ENCODE data around the gene ATXN7L1.

DNA sequence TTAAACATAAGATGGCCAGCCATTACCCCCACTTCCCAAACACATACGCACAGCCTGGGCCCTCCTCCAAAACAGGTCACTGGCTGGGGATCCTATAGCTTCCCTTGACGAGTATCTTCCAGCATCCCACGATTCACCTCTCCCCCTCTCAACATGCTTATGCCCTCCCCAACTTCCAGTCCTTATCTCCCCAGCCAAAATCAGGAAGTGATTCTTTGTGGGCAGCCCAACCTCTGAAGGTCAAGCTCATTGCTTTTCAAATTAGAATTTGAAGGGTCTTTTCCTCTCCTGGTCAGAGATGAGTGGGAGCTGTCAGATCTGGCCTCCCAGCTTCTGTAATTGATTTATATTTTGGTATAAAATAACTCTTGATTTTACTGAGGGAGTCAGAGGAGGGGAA lies 133.6 kb downstream of the ATXN7L1 start:
- TF ChIP-seq, protein P1, sequence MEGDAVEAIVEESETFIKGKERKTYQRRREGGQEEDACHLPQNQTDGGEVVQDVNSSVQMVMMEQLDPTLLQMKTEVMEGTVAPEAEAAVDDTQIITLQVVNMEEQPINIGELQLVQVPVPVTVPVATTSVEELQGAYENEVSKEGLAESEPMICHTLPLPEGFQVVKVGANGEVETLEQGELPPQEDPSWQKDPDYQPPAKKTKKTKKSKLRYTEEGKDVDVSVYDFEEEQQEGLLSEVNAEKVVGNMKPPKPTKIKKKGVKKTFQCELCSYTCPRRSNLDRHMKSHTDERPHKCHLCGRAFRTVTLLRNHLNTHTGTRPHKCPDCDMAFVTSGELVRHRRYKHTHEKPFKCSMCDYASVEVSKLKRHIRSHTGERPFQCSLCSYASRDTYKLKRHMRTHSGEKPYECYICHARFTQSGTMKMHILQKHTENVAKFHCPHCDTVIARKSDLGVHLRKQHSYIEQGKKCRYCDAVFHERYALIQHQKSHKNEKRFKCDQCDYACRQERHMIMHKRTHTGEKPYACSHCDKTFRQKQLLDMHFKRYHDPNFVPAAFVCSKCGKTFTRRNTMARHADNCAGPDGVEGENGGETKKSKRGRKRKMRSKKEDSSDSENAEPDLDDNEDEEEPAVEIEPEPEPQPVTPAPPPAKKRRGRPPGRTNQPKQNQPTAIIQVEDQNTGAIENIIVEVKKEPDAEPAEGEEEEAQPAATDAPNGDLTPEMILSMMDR (conservative IDR thresholded peaks at IDR 0.05; ENCODE audit: low read depth, low read length): no peak
- no peak for TF ChIP-seq EZH2 (IDR thresholded peaks at IDR 0.05; ENCODE audit: borderline replicate concordance, low read depth, low read length, poor library complexity, severe bottlenecking)
